HCT116 (cell line): ENCODE results near the gene TTBK1. TPM values are rescaled to one million over a fixed set of nuclear protein-coding genes. Genes with fewer than 3 reads are reported as not detected.

Experiments used
- ATAC-seq: fragments of 200-7000 bp; cut with Tn5 transposase; 2 replicates; pipeline ENCODE4 v1.9.1; 2020; ENCODE audit warnings: mild to moderate bottlenecking, moderate library complexity
- BruUV-seq: library from RNA; stranded (reverse); fragments of 400-500 nt; replicated peaks from 2 replicates; lab custom pipeline; 2021; lab: Mats Ljungman, UMichigan
- CTCF ChIA-PET: fragments of 300-600 bp; sonication (Branson Sonifier 250); formaldehyde crosslinking; loops from one replicate; lab custom pipeline; 2021; ENCODE audit warnings: antibody characterized with exemption; lab: Charles Lee
- POLR2A ChIA-PET: fragments of 300-600, 350-600 bp; sonication (Branson Sonifier 250); formaldehyde crosslinking; loops from one replicate; lab custom pipeline; 2021; ENCODE audit warnings: antibody characterized with exemption; lab: Charles Lee
- RAD21 ChIA-PET, 2 experiments: fragments of 300-600 bp; sonication (Branson Sonifier 250); formaldehyde crosslinking; loops; one replicate each; lab custom pipeline; 2023; ENCODE audit warnings: low total read pairs in 2 of 2; ENCODE audit not compliant: uncharacterized antibody in 2 of 2, unreplicated experiment in 2 of 2, low non-redundant PET in 1 of 2; lab: Charles Lee
- DNase-seq: peaks from one replicate; pipeline ENCODE4 v3.0.0-alpha.2; 2010; ENCODE audit warnings: low read depth, low spot score
- H2AFZ ChIP-seq: fragments of 200-600 bp; shearing (Covaris generic), sonication (generic); 2 replicates; pipeline ENCODE4 v1.6.1; 2017; ENCODE audit warnings: low read depth, mixed run types, mixed read lengths, antibody characterized with exemption, low read length; ENCODE audit not compliant: poor library complexity, severe bottlenecking
- H3K27ac ChIP-seq: 2 replicates; pipeline ENCODE4 v1.5.1; 2012; ENCODE audit warnings: low read depth, low read length
- H3K27me3 ChIP-seq: fragments of 200-600 bp; sonication (generic); 2 replicates; pipeline ENCODE4 v1.6.1; 2016; ENCODE audit warnings: mixed run types, low read length, mixed read lengths; ENCODE audit not compliant: insufficient read depth
- H3K36me3 ChIP-seq, 2 experiments: fragments of 200-500 bp in 1 of 2; fragments of 200-600 bp in 1 of 2; sonication (Bioruptor generic) in 1 of 2; sonication (generic) in 1 of 2; 2 replicates each; pipeline versions ENCODE4 v1.5.1 to v1.6.1; 2014 to 2016; ENCODE audit warnings: low read length in 2 of 2, inconsistent platforms in 1 of 2, mixed read lengths in 1 of 2, mixed run types in 1 of 2; ENCODE audit not compliant: insufficient read depth in 2 of 2, control insufficient read depth in 1 of 2
- H3K4me1 ChIP-seq, 2 experiments: fragments of 200-600 bp in 1 of 2; sonication (generic) in 1 of 2; 2 replicates each; pipeline versions ENCODE4 v1.5.1 to v1.6.1; 2012 to 2017; ENCODE audit warnings: low read length in 2 of 2, inconsistent platforms in 1 of 2, mild to moderate bottlenecking in 1 of 2, mixed read lengths in 1 of 2, mixed run types in 1 of 2, moderate library complexity in 1 of 2; ENCODE audit not compliant: insufficient read depth in 2 of 2, control insufficient read depth in 1 of 2
- H3K4me2 ChIP-seq: fragments of 200-600 bp; sonication (generic); 2 replicates; pipeline ENCODE4 v1.6.1; 2017; ENCODE audit warnings: mixed run types, low read length, mixed read lengths
- H3K4me3 ChIP-seq, 2 experiments: fragments of 200-600 bp in 1 of 2; sonication (generic) in 1 of 2; replicated peaks in 1 of 2; 2 replicates each; pipeline ENCODE4 v1.5.1; 2011 to 2016; ENCODE audit warnings: low read length in 2 of 2, control low read depth in 1 of 2, low read depth in 1 of 2, mild to moderate bottlenecking in 1 of 2, mixed read lengths in 1 of 2, mixed run types in 1 of 2
- H3K79me2 ChIP-seq: fragments of 200-600 bp; sonication (generic); 2 replicates; pipeline ENCODE4 v1.6.1; 2017; ENCODE audit warnings: mild to moderate bottlenecking, mixed run types, low read length, moderate library complexity, mixed read lengths; ENCODE audit not compliant: insufficient read depth
- H3K9ac ChIP-seq: fragments of 200-600 bp; sonication (generic); 2 replicates; pipeline ENCODE4 v1.6.1; 2016; ENCODE audit warnings: low read length, mixed read lengths
- H3K9me2 ChIP-seq: fragments of 200-600 bp; sonication (generic), shearing (Covaris generic); 2 replicates; pipeline ENCODE4 v1.6.1; 2017; ENCODE audit warnings: mixed run types, mild to moderate bottlenecking, moderate library complexity; ENCODE audit not compliant: insufficient read depth
- H3K9me3 ChIP-seq, 2 experiments: fragments of 200-500 bp in 1 of 2; fragments of 200-600 bp in 1 of 2; sonication (Bioruptor generic) in 1 of 2; sonication (generic) in 1 of 2; 2 replicates each; pipeline ENCODE4 v1.6.1; 2014 to 2017; ENCODE audit warnings: low read length in 2 of 2, mixed read lengths in 2 of 2, inconsistent platforms in 1 of 2, low read depth in 1 of 2, mild to moderate bottlenecking in 1 of 2, mixed run types in 1 of 2, moderate library complexity in 1 of 2; ENCODE audit not compliant: control insufficient read depth in 1 of 2, insufficient read depth in 1 of 2
- H4K20me1 ChIP-seq: fragments of 200-600 bp; sonication (generic), shearing (Covaris generic); 2 replicates; pipeline ENCODE4 v1.6.1; 2017; ENCODE audit warnings: mixed run types, mild to moderate bottlenecking, moderate library complexity; ENCODE audit not compliant: insufficient read depth
- CBX3 ChIP-seq: IDR thresholded peaks from 2 replicates; pipeline ENCODE4 v1.6.1; 2012; ENCODE audit warnings: low read depth
- CEBPB ChIP-seq: IDR thresholded peaks from 2 replicates; pipeline ENCODE4 v1.6.1; 2012; ENCODE audit warnings: low read depth
- POLR2A ChIP-seq: IDR thresholded peaks from 2 replicates; pipeline ENCODE4 v1.7.0; 2011; ENCODE audit warnings: borderline replicate concordance; ENCODE audit not compliant: insufficient read depth, insufficient read length; ENCODE audit errors: extremely low read depth
- RAD21 ChIP-seq: IDR thresholded peaks from 2 replicates; pipeline ENCODE4 v1.6.1; 2012; ENCODE audit warnings: low read depth, mild to moderate bottlenecking
- SIN3A ChIP-seq: IDR thresholded peaks from 2 replicates; pipeline ENCODE4 v1.6.1; 2012; ENCODE audit warnings: low read depth
- TCF7L2 ChIP-seq: IDR thresholded peaks from 2 replicates; pipeline ENCODE4 v1.7.0; 2011; ENCODE audit warnings: borderline replicate concordance, inconsistent platforms; ENCODE audit not compliant: insufficient read depth, insufficient read length; ENCODE audit errors: extremely low read depth
- YY1 ChIP-seq: IDR thresholded peaks from 2 replicates; pipeline ENCODE4 v1.6.1; 2011; ENCODE audit warnings: low read length, low read depth, moderate library complexity, mild to moderate bottlenecking; ENCODE audit not compliant: insufficient replicate concordance; ENCODE audit errors: extremely low read depth
- ZFX ChIP-seq: fragments of 450-650 bp; IDR thresholded peaks from 2 replicates; pipeline ENCODE4 v1.6.1; 2017
- intact Hi-C: fragments of 100-400 bp; cut with micrococcal nuclease; formaldehyde crosslinking; loops from 2 replicates; pipeline ENCODE4 v1.10.0; 2022
- total RNA-seq: library from RNA; stranded (reverse); gene quantifications from one replicate; pipeline ENCODE4 v1.2.1, GENCODE V29; 2021; ENCODE audit not compliant: unreplicated experiment
- TF ChIP-seq, protein P1 (sequence below): IDR thresholded peaks from 2 replicates; pipeline ENCODE4 v1.6.1; 2011; ENCODE audit warnings: mild to moderate bottlenecking, low read length, moderate library complexity; ENCODE audit not compliant: insufficient replicate concordance; ENCODE audit errors: extremely low read depth
- TF ChIP-seq, protein P2 (sequence below): IDR thresholded peaks from 2 replicates; pipeline ENCODE4 v1.6.1; 2012
- TF ChIP-seq, protein P3 (sequence below): IDR thresholded peaks from 2 replicates; pipeline ENCODE4 v1.6.1; 2012

The TTBK1 gene
- total RNA-seq, 1 experiment from 2014 or later, result not detected

DNA sequence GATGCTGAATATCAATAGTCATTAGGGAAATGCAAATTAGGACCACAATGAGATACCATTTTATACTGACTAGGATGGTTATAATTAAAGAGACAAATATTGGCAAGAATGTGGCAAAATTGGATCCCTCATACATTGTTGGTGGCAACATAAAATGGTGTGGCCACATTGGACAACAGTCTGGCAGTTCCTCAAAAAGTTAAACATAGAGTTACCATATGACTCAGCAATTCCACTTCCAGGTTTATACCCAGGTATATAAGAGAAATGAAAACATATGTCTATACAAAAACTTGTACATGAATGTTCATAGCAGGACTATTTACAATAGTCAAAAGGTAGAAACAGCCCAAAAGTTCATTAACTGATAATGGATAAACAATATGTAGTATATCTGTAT, 67.3 kb downstream of the TTBK1 start (continued):
- TF ChIP-seq, protein P1, sequence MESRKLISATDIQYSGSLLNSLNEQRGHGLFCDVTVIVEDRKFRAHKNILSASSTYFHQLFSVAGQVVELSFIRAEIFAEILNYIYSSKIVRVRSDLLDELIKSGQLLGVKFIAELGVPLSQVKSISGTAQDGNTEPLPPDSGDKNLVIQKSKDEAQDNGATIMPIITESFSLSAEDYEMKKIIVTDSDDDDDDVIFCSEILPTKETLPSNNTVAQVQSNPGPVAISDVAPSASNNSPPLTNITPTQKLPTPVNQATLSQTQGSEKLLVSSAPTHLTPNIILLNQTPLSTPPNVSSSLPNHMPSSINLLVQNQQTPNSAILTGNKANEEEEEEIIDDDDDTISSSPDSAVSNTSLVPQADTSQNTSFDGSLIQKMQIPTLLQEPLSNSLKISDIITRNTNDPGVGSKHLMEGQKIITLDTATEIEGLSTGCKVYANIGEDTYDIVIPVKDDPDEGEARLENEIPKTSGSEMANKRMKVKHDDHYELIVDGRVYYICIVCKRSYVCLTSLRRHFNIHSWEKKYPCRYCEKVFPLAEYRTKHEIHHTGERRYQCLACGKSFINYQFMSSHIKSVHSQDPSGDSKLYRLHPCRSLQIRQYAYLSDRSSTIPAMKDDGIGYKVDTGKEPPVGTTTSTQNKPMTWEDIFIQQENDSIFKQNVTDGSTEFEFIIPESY, result no peak
- no peak for TF ChIP-seq POLR2A
- no peak for TF ChIP-seq SIN3A
- TF ChIP-seq CBX3, result no peak
- no peak for TF ChIP-seq YY1
- TF ChIP-seq, protein P2, sequence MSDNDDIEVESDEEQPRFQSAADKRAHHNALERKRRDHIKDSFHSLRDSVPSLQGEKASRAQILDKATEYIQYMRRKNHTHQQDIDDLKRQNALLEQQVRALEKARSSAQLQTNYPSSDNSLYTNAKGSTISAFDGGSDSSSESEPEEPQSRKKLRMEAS, result no peak
- TF ChIP-seq, protein P3, sequence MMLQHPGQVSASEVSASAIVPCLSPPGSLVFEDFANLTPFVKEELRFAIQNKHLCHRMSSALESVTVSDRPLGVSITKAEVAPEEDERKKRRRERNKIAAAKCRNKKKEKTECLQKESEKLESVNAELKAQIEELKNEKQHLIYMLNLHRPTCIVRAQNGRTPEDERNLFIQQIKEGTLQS, result no peak
- TF ChIP-seq RAD21, result no peak
- no peak for TF ChIP-seq TCF7L2

- Histone ChIP-seq H3K27me3 (no peaks in the 10 kb centered on the region), H4K20me1 (no peaks in the 10 kb centered on the region), H3K9me2 (no peaks in the 10 kb centered on the region), H3K4me2 (no peak overlapping the region), H3K27ac (no peak overlapping the region), H3K79me2 (no peaks in the 10 kb centered on the region), H3K4me1 (peaks cover 2 to 8% of the 10 kb centered on the region in 2 experiments; a peak in 3 of 4 replicates), H2AFZ (no peak overlapping the region), H3K4me3 (no peak overlapping the region), H3K9ac (no peak overlapping the region), H3K36me3 (no peaks in the 10 kb centered on the region), H3K9me3 (no peaks in the 10 kb centered on the region)
- no peak for ATAC-seq
- DNase-seq, result no peak
- ChIA-PET POLR2A (no interaction called here), RAD21 (no interaction called here), CTCF (no interaction called here)
- no TSS peak for BruUV-seq
- TF ChIP-seq ZFX, result no peak
- no peak for TF ChIP-seq CEBPB
- intact Hi-C loops, result no loop called here
These were observed 68.4 kb downstream of the TTBK1 start for GRCh38 chr6:43311666-43312065.
